ENCODE measurements around the gene HECTD1.

DNA sequence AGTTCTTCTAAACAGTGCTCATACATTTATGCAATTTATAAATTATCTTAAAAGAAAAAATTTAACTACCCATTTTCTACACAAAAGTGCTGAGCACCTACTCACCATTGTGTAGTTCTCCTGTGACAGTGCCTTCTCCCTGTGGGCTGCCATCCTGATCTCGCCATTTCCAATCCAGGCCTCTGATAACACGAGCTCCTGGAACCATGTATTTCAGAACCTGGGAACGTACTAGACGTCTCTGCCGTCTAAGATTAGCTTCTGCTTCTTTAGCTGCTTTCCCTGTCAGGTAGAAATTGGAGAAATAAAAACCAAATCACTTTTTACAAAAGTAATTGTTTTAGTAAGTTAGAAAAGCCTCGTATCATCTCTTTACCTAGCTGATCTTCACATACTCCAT lies 74.5 kb downstream of the HECTD1 start:
- TF ChIP-seq ZNF747 (tag by site-specific recombination; IDR thresholded peaks at IDR 0.05), result no peak
- TF ChIP-seq, protein P1, sequence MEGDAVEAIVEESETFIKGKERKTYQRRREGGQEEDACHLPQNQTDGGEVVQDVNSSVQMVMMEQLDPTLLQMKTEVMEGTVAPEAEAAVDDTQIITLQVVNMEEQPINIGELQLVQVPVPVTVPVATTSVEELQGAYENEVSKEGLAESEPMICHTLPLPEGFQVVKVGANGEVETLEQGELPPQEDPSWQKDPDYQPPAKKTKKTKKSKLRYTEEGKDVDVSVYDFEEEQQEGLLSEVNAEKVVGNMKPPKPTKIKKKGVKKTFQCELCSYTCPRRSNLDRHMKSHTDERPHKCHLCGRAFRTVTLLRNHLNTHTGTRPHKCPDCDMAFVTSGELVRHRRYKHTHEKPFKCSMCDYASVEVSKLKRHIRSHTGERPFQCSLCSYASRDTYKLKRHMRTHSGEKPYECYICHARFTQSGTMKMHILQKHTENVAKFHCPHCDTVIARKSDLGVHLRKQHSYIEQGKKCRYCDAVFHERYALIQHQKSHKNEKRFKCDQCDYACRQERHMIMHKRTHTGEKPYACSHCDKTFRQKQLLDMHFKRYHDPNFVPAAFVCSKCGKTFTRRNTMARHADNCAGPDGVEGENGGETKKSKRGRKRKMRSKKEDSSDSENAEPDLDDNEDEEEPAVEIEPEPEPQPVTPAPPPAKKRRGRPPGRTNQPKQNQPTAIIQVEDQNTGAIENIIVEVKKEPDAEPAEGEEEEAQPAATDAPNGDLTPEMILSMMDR (tag by site-specific recombination; IDR thresholded peaks at IDR 0.05), result no peak
- TF ChIP-seq, protein P2, sequence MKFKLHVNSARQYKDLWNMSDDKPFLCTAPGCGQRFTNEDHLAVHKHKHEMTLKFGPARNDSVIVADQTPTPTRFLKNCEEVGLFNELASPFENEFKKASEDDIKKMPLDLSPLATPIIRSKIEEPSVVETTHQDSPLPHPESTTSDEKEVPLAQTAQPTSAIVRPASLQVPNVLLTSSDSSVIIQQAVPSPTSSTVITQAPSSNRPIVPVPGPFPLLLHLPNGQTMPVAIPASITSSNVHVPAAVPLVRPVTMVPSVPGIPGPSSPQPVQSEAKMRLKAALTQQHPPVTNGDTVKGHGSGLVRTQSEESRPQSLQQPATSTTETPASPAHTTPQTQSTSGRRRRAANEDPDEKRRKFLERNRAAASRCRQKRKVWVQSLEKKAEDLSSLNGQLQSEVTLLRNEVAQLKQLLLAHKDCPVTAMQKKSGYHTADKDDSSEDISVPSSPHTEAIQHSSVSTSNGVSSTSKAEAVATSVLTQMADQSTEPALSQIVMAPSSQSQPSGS (tag by site-specific recombination; IDR thresholded peaks at IDR 0.05; ENCODE audit: low read depth), result no peak
- no peak for TF ChIP-seq ZFP41 (tag by site-specific recombination; IDR thresholded peaks at IDR 0.05; ENCODE audit: borderline replicate concordance)
- no peak for TF ChIP-seq ZNF138 (tag by site-specific recombination; IDR thresholded peaks at IDR 0.05; ENCODE audit: borderline replicate concordance)
- TF ChIP-seq KLF16 (tag by site-specific recombination; IDR thresholded peaks at IDR 0.05), result no peak
- TF ChIP-seq, protein P3, sequence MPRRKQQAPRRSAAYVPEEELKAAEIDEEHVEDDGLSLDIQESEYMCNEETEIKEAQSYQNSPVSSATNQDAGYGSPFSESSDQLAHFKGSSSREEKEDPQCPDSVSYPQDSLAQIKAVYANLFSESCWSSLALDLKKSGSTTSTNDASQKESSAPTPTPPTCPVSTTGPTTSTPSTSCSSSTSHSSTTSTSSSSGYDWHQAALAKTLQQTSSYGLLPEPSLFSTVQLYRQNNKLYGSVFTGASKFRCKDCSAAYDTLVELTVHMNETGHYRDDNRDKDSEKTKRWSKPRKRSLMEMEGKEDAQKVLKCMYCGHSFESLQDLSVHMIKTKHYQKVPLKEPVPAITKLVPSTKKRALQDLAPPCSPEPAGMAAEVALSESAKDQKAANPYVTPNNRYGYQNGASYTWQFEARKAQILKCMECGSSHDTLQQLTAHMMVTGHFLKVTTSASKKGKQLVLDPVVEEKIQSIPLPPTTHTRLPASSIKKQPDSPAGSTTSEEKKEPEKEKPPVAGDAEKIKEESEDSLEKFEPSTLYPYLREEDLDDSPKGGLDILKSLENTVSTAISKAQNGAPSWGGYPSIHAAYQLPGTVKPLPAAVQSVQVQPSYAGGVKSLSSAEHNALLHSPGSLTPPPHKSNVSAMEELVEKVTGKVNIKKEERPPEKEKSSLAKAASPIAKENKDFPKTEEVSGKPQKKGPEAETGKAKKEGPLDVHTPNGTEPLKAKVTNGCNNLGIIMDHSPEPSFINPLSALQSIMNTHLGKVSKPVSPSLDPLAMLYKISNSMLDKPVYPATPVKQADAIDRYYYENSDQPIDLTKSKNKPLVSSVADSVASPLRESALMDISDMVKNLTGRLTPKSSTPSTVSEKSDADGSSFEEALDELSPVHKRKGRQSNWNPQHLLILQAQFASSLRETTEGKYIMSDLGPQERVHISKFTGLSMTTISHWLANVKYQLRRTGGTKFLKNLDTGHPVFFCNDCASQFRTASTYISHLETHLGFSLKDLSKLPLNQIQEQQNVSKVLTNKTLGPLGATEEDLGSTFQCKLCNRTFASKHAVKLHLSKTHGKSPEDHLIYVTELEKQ (tag by site-specific recombination; IDR thresholded peaks at IDR 0.05; ENCODE audit: borderline replicate concordance), result no peak
